GM21723 (cell line): ENCODE data around the gene SIX3.

Experiments
- ATAC-seq: cut with Tn5 transposase; IDR thresholded peaks from one replicate; pipeline ENCODE4 v1.9.1; 2021; ENCODE audit warnings: mild to moderate bottlenecking, moderate library complexity; ENCODE audit not compliant: unreplicated experiment

The SIX3 gene

DNA sequence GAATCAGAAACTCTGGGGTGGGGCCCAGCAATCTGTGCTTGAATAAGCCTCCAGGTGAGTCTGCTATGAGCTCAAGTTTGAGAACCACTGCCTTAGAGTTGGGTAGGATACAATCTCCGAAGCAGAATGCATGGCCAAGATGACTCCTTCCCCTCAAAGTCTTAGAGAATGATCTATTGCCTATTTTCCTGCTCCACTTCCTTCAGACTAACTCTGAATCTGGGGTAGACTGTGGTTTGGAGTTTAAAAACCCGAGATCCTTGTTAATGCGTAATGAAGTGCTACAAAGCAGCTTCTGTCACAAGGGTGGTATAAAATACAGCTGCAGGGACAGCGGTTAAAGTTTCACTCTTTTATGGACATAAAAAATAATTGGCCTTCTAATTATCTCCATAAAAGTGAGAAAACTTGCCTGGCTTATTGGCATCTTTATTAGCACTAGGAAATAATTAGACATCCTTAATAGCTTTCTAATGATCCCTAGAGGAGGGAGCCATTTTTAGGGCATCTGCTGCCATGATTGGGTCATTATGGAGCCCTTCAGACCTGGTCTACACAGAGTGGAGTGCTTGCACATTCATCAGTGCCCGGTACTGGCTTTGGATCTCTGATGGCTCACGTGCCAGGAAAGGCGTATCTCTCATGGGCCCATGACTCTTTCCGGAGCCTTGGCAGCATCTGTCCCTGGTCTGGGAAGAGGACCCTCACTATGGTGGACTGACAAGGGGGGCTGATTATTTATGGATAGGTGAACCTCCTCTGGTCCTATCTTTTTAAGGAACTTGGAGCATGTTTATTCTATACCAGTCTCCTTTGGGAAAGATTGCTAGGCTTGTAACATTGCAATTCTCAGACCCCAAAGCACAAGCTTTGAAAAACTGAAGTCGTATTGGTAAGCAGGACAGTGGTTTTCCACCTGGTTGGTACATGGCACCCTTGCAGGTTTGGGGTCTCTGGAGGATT, 39.5 kb downstream of the SIX3 start:
- ATAC-seq = no peak

DNA sequence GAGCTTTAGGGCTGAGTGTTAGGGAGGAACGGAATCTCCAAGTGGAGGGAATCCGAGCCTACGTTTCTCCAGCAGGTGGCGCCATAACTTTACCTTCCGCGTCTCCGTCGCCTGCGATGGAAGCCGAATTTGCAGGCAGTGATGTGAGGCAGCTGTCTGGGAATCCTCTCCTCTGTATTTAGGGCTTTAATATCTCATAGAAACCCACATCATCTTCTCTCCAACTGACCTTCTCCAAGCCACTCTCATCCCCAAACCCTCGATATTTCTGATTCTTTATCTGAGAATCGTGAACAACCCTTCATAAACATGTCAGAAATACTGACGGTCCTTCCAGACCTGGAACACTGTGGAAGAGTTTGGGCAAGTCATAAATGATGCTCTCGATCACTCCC, 40.2 kb downstream of the SIX3 start:
- ATAC-seq = no peak

DNA sequence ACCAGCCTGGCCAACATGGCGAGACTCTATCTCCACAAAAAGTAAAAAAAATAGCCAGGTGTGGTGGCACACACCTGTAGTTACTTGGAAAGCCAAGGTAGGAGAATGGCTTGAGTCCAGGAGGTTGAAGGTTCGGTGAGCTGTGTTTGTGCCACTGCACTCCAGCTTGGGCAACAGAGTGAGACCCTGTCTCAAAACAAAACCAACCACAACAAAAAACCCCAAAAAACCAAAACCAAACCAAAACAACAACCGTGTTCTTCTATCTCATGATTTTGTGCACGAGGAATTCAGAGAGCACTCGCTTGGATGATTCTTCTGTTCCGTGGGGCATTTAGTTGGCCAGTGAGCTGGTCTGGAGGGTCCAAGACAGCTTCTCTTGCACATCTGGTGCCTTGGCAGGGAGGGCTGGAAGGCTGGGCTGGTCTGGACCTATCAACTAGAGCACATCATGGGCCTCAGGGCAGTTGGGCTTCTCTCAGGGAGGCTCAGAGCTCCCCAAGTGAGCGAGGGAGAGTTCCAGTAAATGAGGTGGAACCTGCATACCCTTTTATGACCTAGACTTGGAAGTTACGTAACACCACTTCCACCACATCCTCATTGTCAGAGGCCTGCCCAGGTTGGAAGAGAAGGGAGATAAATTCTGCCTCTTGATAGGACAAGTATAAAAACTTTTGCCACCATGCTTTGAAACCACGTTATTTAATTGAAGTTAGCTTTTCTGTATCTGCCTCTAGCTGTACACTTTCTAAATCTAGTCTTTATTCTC, 42.5 kb downstream of the SIX3 start:
- ATAC-seq = no peak

DNA sequence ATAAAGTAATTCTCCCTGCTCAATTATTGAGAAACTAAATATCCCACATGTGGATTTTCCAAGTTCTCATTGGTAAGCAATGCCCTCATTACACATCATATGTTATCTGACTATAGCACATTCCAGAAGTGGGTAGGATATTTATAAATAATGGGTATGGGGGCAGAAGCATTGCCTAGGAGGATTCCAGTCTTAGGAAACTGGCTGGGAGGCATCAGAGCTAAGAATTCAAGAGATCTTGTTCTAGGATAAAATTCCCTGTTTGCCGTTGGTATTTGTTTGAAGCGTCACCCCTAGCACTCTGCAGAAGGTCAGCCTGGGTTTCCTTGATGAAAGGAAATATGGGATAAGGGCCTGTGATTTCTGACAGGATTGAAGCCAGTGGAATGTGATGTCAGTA, 47.7 kb downstream of the SIX3 start:
- no peak for ATAC-seq

DNA sequence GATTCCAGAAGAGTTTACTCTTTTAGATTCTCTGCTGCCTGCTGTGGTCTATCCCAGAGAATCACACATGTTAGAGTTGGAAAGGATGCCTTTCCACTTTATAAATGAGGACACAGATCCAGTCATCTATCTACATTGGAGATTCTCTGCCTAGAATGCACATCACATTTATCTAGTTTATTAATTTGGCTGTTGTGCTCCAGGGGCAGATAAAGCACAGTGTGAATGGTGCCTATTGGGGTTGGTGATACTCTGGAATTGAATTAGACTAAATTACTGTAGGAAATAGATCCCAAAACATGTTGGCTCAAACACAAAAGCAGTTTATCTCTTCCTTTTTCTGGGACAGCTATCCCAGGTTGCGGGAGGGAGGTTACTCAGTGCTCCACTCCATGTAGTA, 52.9 kb downstream of the SIX3 start:
- no peak for ATAC-seq
